NCI-H2196 (cell line): Measurements from ENCODE around the gene ANO2.
"Not testable (repeated sequence)": the region's sequence is repeated elsewhere in the genome, so short reads cannot be mapped to it uniquely, and the experiment has no call there.

Source experiments
- DNase-seq: peaks from one replicate; lab custom pipeline; 2025; ENCODE audit not compliant: unreplicated experiment; lab: John Stamatoyannopoulos, UW

The ANO2 gene

DNA sequence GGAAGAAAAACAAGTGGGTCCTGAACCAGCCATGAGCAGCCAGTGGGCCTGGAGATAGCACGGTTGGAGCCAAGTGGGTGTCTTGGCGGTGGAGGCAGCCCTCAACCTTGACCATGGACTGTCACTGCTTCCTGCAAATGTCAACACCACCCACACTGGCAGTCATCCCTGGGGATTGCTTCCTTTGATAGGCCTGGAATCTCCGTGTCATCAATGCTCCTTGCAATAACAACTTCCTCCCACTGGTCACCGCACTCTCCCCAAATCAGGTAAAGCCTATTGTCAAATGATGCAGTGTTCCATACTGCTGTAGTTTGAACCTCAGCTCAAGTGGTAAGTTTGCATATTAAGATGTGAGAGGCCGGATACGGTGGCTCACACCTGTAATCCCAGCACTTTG, 384.0 kb downstream of the ANO2 start:
- DNase-seq, result no peak

DNA sequence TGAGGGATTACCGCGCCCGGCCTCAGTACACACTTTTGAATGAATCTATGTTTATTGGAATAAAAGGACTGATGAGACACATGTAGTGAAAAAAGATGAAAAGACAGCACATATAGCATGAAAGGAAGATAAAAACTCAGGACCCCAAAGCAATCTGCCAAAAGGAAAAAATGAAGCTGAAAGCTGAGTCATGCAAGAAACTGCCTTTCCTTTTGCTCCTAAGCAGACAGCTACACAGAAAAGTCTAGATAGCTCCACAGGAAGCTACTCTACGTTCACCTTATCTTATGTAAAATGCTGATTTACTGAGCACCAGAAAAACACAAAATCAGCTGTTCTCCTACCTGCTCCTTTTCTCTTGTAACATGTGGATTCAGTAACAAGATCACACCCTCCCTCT, 384.8 kb downstream of the ANO2 start:
- DNase-seq, result no peak

DNA sequence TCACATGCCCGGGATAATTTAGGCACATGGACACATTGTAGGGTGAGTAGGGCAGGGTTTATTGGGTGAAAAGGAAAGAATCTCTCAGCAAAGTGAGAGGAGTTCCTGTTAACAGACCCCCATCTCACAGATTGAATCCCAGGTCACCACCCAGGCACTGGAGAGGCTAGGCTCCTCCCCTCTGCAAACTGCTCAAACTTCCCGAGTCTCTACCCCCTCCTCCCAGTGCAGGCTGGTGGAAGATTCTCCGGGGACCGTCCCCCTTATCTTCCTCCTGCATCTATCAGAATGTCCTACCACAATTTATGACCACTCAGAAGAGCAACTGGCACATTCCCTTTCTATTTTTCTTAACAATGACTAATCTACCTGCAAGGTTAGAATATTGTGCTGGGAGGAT, 387.2 kb downstream of the ANO2 start:
- DNase-seq, result no peak

DNA sequence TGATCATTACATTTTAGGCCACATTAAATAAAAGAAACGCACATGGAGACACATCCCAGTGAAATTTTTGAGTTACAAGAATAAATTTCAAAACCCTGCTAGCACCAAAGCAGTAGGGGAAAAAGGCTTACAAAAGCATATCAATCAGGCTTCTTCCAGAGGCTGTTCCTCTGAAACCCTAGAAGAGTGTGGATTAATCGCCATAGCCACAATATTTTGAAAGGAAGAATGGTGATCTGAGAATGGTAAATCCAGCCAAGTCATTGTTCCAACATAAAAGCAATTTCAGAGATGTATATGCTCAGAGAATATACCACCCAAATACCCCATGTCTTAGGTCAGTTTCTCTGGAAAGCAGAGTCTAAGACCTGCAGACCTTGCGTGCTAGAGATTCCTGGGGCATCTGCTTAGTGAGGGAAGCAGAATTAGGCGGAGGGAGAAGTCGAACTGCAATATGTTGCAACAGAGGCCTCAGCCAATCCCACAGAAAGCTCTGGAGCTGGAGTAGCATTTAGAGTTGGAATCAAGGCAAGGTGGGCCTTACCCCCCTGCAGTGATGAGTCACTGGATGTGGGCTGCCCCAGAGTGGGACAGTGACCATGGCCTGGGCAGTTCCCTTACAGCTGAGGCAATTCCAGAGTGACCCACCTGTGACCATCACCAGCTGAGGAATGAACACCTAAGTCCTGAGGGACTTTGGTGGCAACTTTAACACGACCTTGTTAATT, 387.9 kb downstream of the ANO2 start:
- no peak for DNase-seq

DNA sequence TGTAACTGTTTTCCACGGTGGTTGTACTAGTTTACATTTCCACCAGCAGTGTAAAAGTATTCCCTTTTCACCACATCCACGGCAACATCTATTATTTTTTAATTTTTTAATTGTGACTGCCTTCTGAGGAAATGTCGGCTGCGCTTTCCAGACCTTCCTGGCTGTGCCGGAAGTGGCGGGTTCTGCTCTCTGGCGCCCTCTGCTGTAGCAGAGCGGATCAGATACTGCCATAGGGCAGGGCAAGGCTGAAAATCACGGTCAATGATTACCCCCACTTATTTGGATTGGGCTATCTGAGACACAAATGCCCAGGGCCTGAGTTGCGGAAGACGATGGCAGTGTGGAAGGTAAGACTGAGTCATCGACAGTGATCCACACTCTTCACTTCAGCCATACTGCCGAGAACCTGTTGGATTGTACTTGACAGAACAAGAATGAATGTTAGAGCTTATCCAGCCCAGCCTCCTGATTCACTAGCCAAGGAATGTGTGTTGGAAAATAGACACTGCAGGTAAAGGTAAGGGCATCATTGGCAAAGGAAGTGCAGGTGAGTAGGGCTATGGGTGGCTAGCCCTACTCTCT, 388.9 kb downstream of the ANO2 start:
- DNase-seq, result no peak

DNA sequence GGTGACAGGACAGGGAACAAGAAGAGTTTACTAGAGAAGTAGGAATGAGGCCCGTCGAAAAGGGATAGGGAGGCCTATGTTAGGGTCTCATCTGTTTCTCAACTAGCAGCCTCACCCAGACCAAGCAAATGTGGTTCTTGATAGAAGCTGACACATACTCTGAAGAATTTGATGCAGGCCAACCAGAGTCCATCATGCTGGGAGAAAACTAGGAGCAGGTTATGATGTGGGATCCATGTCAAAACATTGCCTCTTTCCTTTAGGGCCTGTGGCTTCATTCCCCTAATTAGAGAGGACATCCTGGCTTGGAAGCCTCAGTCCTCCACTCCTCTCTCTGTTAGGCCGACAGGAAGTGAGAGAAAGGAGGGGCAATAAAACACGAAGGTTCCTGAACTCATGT, 390.3 kb downstream of the ANO2 start:
- DNase-seq, result no peak

DNA sequence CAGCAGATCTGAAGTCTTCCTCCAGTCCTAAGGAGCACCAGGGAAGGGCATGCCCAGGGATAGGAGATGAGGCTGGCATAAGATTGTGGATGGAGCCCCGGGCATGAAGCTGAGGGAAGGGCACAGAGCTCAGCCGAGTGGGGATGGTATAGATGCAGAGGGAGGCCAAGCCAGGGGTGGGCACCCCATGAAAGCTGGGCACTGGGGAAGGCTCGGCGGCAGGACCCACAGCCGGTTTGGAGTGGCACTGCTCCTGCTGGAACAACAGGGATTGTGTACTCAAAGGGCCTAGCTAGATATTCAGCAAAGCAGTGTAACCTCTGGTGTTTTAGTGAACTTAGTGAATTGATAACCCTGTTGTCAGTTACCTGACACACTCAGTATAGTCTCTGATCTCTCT, 396.0 kb downstream of the ANO2 start:
- DNase-seq, result no peak

DNA sequence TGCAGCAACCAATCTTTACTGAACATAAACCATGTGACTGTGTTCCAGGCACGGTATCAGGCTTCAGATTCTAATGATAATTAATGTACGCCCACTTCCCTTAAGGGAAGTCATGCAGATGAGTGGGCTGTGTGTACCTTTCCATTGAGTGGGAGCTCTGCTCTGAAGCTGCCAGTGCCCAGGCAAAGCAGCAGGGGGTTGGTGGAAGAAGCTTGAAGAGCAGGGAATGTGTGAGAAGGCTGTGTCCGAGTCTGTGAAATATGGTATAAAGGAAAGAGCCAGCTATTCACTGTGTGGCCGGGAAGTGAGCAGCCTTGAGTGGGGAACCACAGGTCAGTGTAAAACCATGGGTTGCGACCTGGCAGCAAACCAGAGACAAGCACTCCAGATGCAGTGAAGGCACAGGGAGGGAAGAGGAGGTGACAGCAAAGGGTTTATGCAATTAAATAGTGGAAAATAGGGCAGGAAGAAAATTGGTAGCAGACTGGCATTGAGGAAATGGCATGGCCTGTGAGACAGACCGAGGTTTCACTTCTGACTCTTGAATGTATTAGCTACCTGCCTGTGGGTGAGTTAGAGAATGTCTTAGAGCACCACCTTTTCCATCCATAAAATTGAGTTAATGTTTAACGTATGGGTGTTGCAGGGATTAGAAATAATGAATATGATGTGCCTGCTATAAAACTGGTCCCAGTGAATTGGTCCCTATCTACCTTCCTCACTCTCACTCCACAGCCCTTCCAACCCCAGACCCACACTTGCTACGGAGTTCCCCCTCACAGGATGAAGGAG, 396.7 kb downstream of the ANO2 start:
- no peak for DNase-seq

DNA sequence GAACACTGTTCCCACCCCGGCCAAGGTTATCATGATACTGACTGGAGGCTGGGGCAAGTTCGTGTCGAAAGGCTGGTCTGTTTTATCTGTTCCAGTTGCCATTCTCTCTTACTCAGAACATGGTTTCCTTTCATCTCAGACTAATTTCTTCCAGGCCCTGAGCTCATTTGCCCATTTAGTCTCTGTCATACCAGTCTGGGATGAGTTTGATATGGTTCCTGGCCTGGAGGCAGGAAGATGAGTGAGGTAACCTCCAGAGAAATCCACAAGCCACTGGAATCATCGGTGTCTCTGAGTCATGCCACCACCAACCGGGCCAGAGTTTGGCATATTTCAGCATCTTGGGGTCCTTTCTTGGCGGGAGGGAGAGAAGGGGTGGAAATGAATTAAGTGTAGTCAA, 398.4 kb downstream of the ANO2 start:
- DNase-seq, result no peak

DNA sequence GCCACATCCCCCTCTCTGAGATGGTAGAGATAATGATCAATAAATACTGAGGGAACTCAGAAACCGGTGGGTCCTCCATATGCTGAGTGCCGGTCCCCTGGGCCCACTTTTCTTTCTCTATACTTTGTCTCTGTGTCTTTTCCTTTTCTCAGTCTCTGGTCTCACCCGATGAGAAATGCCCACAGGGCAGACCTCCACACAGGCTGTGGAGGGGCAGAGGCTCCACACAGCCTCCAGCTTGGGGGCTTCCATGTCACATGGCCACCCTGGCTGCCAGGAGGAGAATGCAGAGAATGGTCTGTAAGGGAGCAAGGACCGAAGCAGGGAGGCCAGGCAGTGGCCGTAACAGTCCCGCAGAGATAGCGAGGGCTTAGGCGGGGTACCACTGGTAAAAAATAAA, 407.3 kb downstream of the ANO2 start:
- no peak for DNase-seq

DNA sequence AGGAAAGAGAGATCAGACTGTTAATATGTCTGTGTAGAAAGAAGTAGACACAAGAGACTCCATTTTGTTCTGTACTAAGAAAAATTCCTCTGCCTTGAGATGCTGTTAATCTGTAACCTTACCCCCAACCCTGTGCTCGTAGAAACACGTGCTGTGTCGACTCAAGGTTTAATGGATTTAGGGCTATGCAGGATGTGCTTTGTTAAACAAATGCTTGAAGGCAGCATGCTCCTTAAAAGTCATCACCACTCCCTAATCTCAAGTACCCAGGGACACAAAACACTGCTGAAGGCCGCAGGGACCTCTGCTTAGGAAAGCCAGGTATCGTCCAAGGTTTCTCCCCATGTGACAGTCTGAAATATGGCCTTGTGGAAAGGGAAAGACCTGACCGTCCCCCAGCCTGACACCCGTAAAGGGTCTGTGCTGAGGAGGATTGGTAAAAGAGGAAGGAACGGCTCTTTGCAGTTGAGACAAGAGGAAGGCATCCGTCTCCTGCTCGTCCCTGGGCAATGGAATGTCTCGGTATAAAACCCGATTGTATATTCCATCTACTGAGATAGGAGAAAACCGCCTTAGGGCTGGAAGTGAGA, 407.9 kb downstream of the ANO2 start:
- DNase-seq, result not testable (repeated sequence)

DNA sequence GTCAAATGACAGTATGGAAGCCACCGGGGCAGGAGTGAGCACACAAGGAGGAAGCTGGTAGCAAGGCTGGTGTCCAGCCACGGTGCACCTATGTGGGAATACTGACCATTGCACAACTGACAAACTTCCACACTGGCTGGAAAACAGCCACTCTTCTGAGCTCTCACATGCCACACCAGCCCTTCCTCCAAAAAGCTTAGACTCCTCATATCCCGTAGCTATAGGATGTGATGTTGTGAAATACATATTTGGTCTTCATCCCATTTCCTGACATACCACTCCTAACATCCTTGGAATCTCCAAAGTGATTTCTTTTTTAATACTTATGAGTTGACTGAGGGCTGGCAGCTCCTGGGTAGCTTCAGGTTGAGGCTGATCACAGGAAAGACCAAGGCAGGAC, 409.5 kb downstream of the ANO2 start:
- DNase-seq, result no peak

DNA sequence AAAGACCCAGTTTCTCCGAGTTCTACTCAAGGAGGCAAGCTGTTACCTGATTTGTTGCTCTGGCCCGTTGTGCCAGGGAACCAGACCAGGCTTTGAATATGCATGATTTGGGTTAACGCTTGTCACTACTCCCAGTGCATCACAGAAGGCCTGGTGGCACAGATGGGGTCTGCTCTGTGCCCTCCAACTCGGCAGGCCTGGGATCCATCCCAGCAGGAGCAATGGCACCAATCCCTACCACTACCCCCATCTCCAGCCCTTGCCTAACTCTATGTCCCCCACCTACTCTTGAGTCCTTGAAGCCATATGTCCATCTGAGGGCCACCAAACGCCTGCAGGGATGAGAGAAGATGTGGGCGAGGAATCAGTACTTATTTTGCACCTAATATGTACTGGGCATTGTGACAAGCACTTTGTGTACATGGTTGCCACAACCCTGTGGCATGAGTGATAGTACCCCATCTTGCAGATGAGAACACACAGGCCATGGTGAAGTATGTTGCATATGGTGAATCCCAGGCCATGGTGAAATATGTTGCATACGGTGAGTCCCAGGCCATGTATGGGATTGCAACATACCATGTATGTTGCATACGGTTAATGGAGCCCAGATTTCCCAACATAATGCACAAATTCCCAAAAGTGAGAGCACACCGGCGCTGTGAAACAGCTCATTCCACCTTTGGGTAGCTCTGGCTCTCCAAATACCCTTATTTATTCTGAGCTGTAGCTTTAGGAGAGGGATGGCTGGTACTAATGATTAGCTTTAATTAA, 410.4 kb downstream of the ANO2 start:
- DNase-seq, result no peak

DNA sequence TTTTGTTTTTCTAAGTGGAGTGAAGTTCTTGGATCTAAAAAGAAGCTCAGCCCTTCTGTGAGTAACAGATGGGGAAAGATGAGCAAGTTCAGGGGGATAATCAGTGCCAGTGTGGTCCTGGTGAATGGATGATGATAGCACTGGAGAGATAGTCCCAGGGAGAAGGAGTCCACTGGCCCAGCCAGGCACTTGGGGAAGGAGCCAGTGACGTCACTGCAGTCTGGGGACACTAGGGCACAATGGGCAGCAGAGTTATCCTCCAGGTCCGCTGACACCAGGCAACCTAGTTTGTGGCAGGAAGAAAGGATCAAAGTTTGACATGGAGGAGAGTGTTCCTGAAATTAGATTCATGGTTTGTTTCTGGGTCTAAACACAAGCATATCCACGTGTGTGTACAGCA, 411.7 kb downstream of the ANO2 start:
- no peak for DNase-seq

DNA sequence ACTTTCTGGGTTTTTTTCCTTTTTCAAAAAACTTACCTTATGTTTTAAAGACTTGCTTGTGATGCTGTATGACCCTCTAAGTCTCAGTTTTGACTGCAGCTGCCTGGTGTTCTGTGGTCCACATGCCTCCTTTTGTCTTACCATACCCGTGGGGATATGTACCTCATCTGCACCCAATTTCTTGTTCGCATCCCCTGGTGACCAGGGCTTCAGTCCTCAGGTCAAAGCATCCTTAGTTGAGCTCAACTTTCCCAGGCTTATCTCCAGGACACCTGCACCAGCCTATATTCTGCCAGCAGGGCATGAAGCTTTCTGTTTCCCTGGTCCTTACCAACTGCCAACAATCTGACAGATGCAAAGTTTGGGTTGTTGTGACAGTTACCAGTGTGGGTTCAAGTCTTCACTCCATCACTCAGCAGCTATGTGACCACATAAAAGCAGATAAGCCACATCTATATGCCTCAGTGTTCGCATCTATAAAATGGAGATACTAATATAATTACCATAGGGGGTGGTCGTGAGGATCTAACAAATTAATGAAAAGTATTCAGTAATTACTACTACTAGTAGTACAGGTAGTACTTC, 419.2 kb downstream of the ANO2 start:
- DNase-seq, result no peak

DNA sequence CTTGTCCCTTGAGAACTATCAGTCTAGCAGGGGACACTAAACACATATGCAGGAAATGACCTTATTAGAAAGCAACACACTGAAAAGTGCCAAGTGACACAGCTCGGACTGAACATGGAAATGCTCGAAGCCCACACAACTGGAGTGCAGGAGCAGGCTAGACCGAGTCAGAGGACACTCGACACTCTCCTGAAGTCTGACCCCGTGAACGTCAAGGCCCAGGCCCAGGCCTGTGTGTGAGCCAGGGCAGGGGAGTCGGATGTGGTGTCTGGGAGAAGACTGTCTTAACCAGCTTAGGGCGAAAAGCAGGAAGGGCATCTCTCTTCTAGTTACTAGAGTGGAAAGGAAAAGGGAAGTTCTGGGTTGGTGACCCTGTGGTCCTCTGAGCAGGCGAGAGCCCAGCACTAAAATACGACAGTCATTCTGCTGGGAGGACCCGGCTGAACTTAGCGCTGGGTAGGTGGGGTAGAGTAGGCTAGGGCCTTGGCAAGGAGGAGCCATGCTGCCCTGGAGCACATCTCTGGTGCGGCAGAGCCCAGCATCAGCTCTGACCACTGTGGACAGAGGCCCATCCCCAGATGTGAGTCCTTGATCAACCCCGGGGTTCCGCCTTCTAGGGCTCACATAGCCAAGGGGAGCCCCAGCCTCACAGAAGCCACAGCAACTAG, 420.2 kb downstream of the ANO2 start:
- no peak for DNase-seq

DNA sequence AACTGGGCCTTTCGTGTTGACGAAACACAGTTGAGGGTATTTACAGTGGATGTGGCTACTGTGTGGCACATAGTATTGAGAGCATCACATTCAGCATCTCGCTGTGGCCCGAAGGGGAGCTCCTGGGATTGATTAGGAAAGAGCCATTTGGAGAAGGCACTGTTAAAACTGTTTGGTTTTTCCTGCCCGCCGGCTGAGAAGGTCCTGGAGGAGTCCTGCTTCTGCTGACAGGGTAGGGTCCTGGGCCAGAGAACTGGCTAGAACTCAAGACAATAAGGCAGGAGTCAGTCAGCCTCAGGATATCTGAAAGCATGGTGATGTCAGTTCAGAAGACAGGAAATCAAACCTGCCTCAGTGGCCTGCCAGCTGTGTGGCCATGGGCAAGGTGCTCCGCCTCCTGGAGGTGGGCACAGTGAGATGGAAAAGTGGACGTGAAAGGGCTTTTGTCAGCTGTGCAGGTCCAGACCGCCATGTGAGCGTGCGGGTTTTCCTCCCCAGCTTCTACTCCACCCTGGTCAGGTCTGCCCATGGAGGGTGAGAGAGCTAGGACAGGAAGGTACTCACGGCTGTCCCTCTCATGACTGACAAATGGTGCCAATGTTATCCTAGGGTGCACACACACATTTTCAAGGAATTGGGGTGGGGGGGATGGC, 420.8 kb downstream of the ANO2 start:
- no peak for DNase-seq

DNA sequence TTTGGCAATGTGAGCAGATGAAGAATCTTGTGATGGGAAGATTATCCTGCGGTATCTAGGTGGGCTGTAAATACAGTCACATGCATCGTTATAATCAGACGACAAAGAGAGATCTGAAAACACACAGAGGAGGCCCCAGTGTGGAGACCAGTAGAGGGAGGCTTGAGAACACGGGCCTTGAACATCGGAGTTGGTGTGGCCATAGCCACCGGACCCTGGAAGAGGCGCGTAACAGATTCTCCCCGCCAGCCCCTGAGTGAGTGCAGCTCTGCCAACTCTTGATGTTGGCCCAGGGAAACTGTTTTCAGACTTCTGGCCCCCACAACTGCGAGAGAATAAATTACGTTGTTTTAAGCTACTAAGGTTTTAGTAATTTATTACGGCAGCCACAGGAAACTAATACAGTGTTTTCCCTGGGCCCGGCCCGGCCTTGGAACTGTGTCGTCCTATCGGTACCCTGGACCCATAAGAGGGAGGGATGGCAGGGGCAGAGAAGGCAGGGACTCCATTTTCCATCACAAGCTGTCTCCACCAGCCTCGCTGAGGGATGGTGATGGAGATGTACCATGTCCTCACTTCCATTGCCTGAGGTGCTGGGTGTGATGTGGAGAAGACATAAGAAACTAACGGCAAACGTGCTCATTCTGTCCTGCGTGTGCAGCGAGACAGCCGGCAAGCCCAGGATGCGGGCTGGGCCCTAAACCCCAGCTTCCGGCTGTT, 421.5 kb downstream of the ANO2 start:
- no peak for DNase-seq
